MM.1S (cell line): ENCODE data around the gene LRRC63.

Source experiments
- DNase-seq: peaks from one replicate; pipeline ENCODE4 v3.0.0-alpha.2; 2015
- H2AFZ ChIP-seq: fragments of 300-600 bp; sonication (generic); 2 replicates; pipeline ENCODE4 v1.6.0; 2016; ENCODE audit warnings: antibody characterized with exemption, low read length
- H3F3A ChIP-seq: fragments of 300-600 bp; sonication (generic); 2 replicates; pipeline ENCODE4 v1.6.1; 2016; ENCODE audit warnings: mild to moderate bottlenecking, antibody characterized with exemption, low read length, moderate library complexity, mixed read lengths; ENCODE audit not compliant: insufficient read depth
- H3K27ac ChIP-seq: fragments of 300-600 bp; sonication (generic); 2 replicates; pipeline ENCODE4 v1.5.1; 2016; ENCODE audit warnings: mild to moderate bottlenecking, low read length
- H3K27me3 ChIP-seq: fragments of 300-600 bp; sonication (generic); replicated peaks from 2 replicates; pipeline ENCODE4 v1.6.0; 2016; ENCODE audit warnings: low read length; ENCODE audit not compliant: insufficient read depth
- H3K36me3 ChIP-seq: fragments of 300-600 bp; sonication (generic); replicated peaks from 2 replicates; pipeline ENCODE4 v1.6.1; 2016; ENCODE audit warnings: mild to moderate bottlenecking, low read length, mixed read lengths; ENCODE audit not compliant: insufficient read depth
- H3K4me1 ChIP-seq: fragments of 300-600 bp; sonication (generic); 2 replicates; pipeline ENCODE4 v1.6.1; 2016; ENCODE audit warnings: low read length, mixed read lengths
- H3K4me2 ChIP-seq: fragments of 300-600 bp; sonication (generic); 2 replicates; pipeline ENCODE4 v1.6.0; 2016; ENCODE audit warnings: low read depth, low read length
- H3K4me3 ChIP-seq: fragments of 300-600 bp; sonication (generic); 2 replicates; pipeline ENCODE4 v1.5.1; 2016; ENCODE audit warnings: low read length, mixed read lengths
- H3K79me2 ChIP-seq: fragments of 300-600 bp; sonication (generic); 2 replicates; pipeline ENCODE4 v1.6.1; 2016; ENCODE audit warnings: mixed run types, low read length, mixed read lengths
- H3K9ac ChIP-seq: fragments of 300-600 bp; sonication (generic); 2 replicates; pipeline ENCODE4 v1.6.1; 2016; ENCODE audit warnings: low read length, mixed read lengths
- H3K9me2 ChIP-seq: fragments of 300-600 bp; sonication (generic); replicated peaks from 2 replicates; pipeline ENCODE4 v1.6.1; 2016; ENCODE audit warnings: mild to moderate bottlenecking, low read length, mixed read lengths; ENCODE audit not compliant: insufficient read depth
- H3K9me3 ChIP-seq: fragments of 300-600 bp; sonication (generic); replicated peaks from 2 replicates; pipeline ENCODE4 v1.6.1; 2016; ENCODE audit warnings: mild to moderate bottlenecking, low read length, mixed read lengths; ENCODE audit not compliant: insufficient read depth
- H4K20me1 ChIP-seq: fragments of 300-600 bp; sonication (generic); 2 replicates; pipeline ENCODE4 v1.6.1; 2016; ENCODE audit warnings: mild to moderate bottlenecking, low read length, moderate library complexity, mixed read lengths; ENCODE audit not compliant: insufficient read depth
- CTCF ChIP-seq: fragments of 300-600 bp; sonication (generic); IDR thresholded peaks from 2 replicates; pipeline ENCODE4 v1.5.1; 2016; ENCODE audit warnings: antibody characterized with exemption, low read length, mixed read lengths
- EZH2 ChIP-seq: fragments of 300-600 bp; sonication (generic); optimal IDR thresholded peaks from 2 replicates; pipeline ENCODE3; 2017; ENCODE audit warnings: low read depth, mild to moderate bottlenecking, antibody characterized with exemption, low read length, mixed read lengths
- EZH2phosphoT487 ChIP-seq: fragments of 300-600 bp; sonication (generic); IDR thresholded peaks from 2 replicates; pipeline ENCODE4 v1.6.1; 2018; ENCODE audit warnings: antibody characterized with exemption, low read length

LRRC63 gene

DNA sequence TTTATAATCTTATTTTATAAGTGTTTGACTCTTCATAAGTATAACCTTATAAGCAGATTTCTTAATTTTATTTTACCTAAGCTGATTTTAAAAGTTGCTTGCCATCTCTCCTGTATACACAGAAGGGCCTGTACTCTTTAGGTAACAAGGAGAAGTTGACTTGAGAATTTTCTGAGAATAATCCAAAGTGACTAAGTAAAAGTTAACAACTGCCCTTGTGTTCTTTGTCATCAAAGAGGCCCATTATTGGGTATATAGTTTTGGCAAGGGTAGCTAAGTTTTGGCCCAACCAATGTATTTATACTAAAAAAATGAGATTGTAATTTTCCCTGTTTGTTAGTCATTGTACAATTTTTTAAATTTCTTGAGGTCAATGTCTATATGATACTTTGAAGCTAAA, 32.9 kb upstream of the LRRC63 start:
- Histone ChIP-seq H3K9me2 (no peaks in the 10 kb centered on the region), H3K4me3 (peak overlapping the region; percentile 81), H2AFZ (no peak overlapping the region), H3K36me3 (no peaks in the 10 kb centered on the region), H4K20me1 (peaks cover 27% of the 10 kb centered on the region), H3K27ac (peak overlapping the region; percentile 99; the same call in 1 of the 2 replicates), H3F3A (peaks cover 47% of the 10 kb centered on the region), H3K27me3 (no peaks in the 10 kb centered on the region), H3K4me2 (peak overlapping the region; percentile 86), H3K9ac (peak overlapping the region; percentile 9; the same call in 1 of the 2 replicates), H3K79me2 (peaks cover 91% of the 10 kb centered on the region), H3K9me3 (no peaks in the 10 kb centered on the region), H3K4me1 (peaks cover 36% of the 10 kb centered on the region)
- DNase-seq, result no peak
- TF ChIP-seq EZH2, result no peak
- no peak for TF ChIP-seq CTCF
- no peak for TF ChIP-seq EZH2phosphoT487

DNA sequence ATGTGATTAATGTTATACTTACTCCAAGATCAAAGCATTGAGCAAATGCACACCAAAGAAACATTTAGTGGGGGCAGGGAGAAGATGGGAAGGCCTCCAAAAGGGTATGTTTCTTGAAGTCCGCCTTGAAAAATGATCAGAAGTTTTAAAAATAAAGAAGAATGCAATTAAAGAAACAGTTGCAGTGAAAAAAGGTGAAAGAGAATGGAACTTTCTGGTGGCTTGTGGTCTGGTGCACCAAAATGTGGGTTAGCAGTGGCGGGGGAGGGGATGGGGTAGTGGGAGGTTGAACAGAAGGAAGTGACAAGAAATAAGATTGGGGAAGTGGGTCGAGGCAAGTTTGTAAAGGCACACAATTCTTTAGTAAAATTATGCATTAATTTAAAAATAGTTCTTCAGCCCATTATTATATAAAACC, 32.2 kb upstream of the LRRC63 start:
- Histone ChIP-seq H3K4me1 (peaks cover 32% of the 10 kb centered on the region), H3K9me2 (no peaks in the 10 kb centered on the region), H3K4me2 (peak overlapping the region; percentile 86; the same call in 1 of the 2 replicates), H3K79me2 (peaks cover 89% of the 10 kb centered on the region), H3K27ac (peak overlapping the region; percentile 99; the same call in 1 of the 2 replicates), H3K27me3 (no peaks in the 10 kb centered on the region), H2AFZ (no peak overlapping the region), H3K36me3 (no peaks in the 10 kb centered on the region), H3K4me3 (peak overlapping the region; percentile 81), H3F3A (peaks cover 42% of the 10 kb centered on the region), H3K9ac (peak overlapping the region; percentile 9; the same call in 1 of the 2 replicates), H3K9me3 (no peaks in the 10 kb centered on the region), H4K20me1 (peaks cover 20% of the 10 kb centered on the region)
- no peak for TF ChIP-seq EZH2
- TF ChIP-seq CTCF, result no peak
- DNase-seq, result no peak

- Histone ChIP-seq H3K27me3 (no peaks in the 10 kb centered on the region), H3K4me2 (peak overlapping the region; percentile 66), H3K36me3 (no peaks in the 10 kb centered on the region), H3F3A (peaks cover 40% of the 10 kb centered on the region), H3K9me3 (no peaks in the 10 kb centered on the region), H4K20me1 (peaks cover 16% of the 10 kb centered on the region), H3K9me2 (no peaks in the 10 kb centered on the region), H3K79me2 (peaks cover 83% of the 10 kb centered on the region), H2AFZ (no peak overlapping the region), H3K27ac (peak overlapping the region; percentile 99; the same call in 1 of the 2 replicates), H3K4me3 (peak overlapping the region; percentile 81), H3K4me1 (peaks cover 35% of the 10 kb centered on the region), H3K9ac (peak overlapping the region; percentile 82)
- no peak for TF ChIP-seq EZH2phosphoT487
- no peak for TF ChIP-seq CTCF
- TF ChIP-seq EZH2, result no peak
- no peak for DNase-seq
Measured at GRCh38 chr13:46179969-46180763, 31.6 kb upstream of the LRRC63 start.
